Nephron progenitor cell (in vitro differentiated cells): Measurements from ENCODE around the gene STMP1.
A peak's percentile ranks its signal among the peaks of the same experiment; 100 is the strongest.

Experiments
- DNase-seq: peaks from one replicate; pipeline ENCODE4 v3.0.0; 2021
- H3K27ac Mint-ChIP-seq: 2 replicates; pipeline ENCODE4 v1.8.0; 2021; ENCODE audit warnings: mild to moderate bottlenecking, moderate library complexity, mixed read lengths
- H3K27me3 Mint-ChIP-seq: 2 replicates; pipeline ENCODE4 v1.8.0; 2021; ENCODE audit warnings: mild to moderate bottlenecking, low read depth, mixed read lengths; ENCODE audit not compliant: poor library complexity
- H3K36me3 Mint-ChIP-seq: 2 replicates; pipeline ENCODE4 v1.8.0; 2021; ENCODE audit warnings: low read depth, mixed read lengths
- H3K4me1 Mint-ChIP-seq: 2 replicates; pipeline ENCODE4 v1.8.0; 2021; ENCODE audit warnings: mixed read lengths
- H3K4me3 Mint-ChIP-seq: 2 replicates; pipeline ENCODE4 v1.8.0; 2021; ENCODE audit warnings: mild to moderate bottlenecking, moderate library complexity, mixed read lengths
- H3K9me3 Mint-ChIP-seq: 2 replicates; pipeline ENCODE4 v1.8.0; 2021; ENCODE audit warnings: mild to moderate bottlenecking, moderate library complexity, mixed read lengths
- TF ChIP-seq, protein P1 (sequence below): fragments of 200-600 bp; sonication (generic); IDR thresholded peaks from 2 replicates; pipeline ENCODE4 v1.5.0; 2021; ENCODE audit warnings: antibody characterized with exemption

The STMP1 gene

DNA sequence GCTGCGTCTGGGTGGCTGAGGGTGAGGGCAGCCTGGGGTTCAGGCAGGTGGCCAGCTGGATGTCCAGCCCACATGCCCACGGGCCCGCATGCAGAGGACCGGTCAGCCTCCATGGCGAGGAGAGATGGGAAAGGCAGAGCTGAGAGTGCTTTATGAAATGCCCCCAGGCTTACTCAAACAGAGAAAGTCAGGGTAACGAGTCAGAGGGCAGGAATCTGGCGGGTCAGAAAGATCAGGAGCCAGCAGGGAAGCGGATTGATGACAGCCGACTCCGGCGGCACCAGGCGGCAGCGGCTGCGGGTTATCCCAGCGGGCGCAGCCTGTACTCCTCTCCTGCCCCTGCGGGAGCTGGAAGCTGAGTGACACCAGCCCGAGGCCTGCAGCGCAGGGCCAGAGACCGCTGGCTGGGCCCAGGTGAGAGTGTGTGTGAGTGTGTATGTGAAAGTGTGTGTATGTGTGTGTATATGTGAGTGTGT, 52.3 kb downstream of the STMP1 start:
- DNase-seq = peak; percentile 18
- no peaks in the 10 kb centered on the region for H3K27me3 Mint-ChIP-seq
- TF ChIP-seq, protein P1, sequence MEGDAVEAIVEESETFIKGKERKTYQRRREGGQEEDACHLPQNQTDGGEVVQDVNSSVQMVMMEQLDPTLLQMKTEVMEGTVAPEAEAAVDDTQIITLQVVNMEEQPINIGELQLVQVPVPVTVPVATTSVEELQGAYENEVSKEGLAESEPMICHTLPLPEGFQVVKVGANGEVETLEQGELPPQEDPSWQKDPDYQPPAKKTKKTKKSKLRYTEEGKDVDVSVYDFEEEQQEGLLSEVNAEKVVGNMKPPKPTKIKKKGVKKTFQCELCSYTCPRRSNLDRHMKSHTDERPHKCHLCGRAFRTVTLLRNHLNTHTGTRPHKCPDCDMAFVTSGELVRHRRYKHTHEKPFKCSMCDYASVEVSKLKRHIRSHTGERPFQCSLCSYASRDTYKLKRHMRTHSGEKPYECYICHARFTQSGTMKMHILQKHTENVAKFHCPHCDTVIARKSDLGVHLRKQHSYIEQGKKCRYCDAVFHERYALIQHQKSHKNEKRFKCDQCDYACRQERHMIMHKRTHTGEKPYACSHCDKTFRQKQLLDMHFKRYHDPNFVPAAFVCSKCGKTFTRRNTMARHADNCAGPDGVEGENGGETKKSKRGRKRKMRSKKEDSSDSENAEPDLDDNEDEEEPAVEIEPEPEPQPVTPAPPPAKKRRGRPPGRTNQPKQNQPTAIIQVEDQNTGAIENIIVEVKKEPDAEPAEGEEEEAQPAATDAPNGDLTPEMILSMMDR = no peak

DNA sequence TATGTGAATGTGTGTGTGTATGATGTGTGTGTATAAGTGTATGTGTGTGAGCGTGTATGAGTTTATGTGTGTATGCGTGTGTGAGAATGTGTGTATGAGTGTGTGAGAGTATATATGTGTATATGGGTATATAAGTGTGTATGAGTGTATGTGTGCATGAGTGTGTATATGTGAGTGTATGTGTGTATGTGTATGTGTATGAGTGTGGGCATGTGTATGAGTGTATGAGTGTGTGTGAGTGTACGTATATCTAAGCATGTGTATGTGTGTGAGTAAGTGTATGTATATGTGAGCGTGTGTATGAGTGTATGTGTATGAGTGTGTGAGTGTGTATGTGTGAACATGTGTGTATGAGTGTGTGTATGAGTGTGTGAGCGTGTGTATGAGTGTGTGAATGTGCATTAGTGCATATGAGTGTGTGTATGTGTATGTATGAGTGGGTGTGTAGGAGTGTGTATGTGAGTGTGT, 52.8 kb downstream of the STMP1 start:
- TF ChIP-seq, protein P1 = no peak
- Mint-ChIP-seq H3K27me3 (no peaks in the 10 kb centered on the region), H3K4me3 (no peak overlapping the region), H3K27ac (no peak overlapping the region), H3K36me3 (no peaks in the 10 kb centered on the region), H3K4me1 (peaks cover 22% of the 10 kb centered on the region), H3K9me3 (no peaks in the 10 kb centered on the region)
- no peak for DNase-seq

More for the DNA sequence above, 52.3 kb downstream of the STMP1 start:
- Mint-ChIP-seq H3K36me3 (peaks cover 2% of the 10 kb centered on the region), H3K27ac (no peak overlapping the region), H3K4me3 (no peak overlapping the region), H3K9me3 (peaks cover under 1% of the 10 kb centered on the region), H3K4me1 (peaks cover 24% of the 10 kb centered on the region)

DNA sequence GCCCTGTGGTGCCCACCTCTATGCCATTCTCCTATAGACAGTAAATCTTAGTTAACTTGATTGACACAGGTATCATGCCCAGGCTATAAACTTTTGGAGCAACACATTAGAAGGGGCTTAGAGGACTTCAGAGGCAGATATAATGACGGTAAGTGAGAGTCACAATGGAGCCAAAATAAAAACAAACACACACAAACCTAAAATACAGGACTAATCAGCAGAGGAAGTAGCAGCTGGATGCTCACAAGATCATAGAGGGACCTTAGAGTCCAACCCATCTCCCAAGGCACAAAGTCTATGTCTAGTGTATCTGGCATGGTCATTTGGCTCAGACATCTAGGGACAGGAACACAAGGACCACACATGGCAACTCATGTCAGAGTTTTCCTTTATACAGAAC, 53.4 kb downstream of the STMP1 start:
- H3K9me3 Mint-ChIP-seq = no peaks in the 10 kb centered on the region
- H3K27ac Mint-ChIP-seq = no peak overlapping the region
- no peaks in the 10 kb centered on the region for H3K27me3 Mint-ChIP-seq
- H3K4me3 Mint-ChIP-seq = no peak overlapping the region
- TF ChIP-seq, protein P1 = no peak
- DNase-seq = no peak
- H3K4me1 Mint-ChIP-seq = peaks cover 19% of the 10 kb centered on the region
- H3K36me3 Mint-ChIP-seq = no peaks in the 10 kb centered on the region

DNA sequence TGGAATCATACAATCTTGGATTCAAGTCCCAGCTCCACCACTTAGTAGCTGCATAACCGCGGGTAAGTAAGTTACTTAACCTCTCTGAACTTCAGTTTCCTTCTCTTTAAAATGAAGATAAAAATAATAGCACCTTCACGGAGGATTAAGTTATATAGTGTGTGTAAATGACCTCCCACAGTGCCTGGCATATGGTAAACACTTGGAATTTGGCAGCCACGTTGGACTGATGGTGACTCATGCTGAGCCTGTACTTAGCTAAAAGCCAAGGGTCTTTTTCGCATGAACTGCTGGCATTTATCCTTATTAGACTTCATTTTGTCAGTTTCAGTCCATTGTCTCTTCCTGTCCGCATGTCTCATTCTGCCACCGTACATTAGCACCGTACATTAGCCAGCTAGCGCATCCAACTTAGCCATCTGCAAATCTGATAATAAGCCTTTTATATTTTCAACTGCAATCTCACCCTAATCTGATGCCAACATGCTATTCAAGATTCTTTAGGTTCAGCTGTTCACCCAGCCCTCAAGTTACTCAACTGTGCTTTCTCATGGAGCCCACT, 54.4 kb downstream of the STMP1 start:
- H3K9me3 Mint-ChIP-seq = no peaks in the 10 kb centered on the region
- H3K36me3 Mint-ChIP-seq = no peaks in the 10 kb centered on the region
- no peaks in the 10 kb centered on the region for H3K27me3 Mint-ChIP-seq
- TF ChIP-seq, protein P1 = no peak
- no peak for DNase-seq
- no peak overlapping the region for H3K4me3 Mint-ChIP-seq
- peaks cover 26% of the 10 kb centered on the region for H3K4me1 Mint-ChIP-seq
- H3K27ac Mint-ChIP-seq = no peak overlapping the region

DNA sequence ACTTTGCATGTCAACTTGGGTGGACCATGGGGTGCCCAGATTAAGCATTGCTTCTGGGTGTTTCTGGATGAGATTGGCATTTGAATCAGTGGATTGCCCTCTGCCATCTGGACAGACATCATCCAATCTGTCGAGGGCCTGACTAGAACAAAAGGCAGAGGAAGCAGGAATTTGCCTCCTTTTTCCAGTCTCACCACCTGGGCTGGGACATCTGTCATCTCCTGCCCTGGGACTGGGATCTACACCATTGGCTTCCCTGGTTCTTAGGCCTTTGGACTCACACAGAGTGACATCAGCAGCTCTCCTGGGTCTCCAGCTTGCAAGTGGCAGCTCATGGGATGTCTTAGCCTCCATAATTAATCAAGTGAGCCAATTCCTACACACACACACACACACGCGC, 55.4 kb downstream of the STMP1 start:
- TF ChIP-seq, protein P1 = no peak
- peaks cover 25% of the 10 kb centered on the region for H3K4me1 Mint-ChIP-seq
- no peak overlapping the region for H3K27ac Mint-ChIP-seq
- H3K4me3 Mint-ChIP-seq = no peak overlapping the region
- no peaks in the 10 kb centered on the region for H3K36me3 Mint-ChIP-seq
- H3K9me3 Mint-ChIP-seq = no peaks in the 10 kb centered on the region
- DNase-seq = no peak
- H3K27me3 Mint-ChIP-seq = no peaks in the 10 kb centered on the region

DNA sequence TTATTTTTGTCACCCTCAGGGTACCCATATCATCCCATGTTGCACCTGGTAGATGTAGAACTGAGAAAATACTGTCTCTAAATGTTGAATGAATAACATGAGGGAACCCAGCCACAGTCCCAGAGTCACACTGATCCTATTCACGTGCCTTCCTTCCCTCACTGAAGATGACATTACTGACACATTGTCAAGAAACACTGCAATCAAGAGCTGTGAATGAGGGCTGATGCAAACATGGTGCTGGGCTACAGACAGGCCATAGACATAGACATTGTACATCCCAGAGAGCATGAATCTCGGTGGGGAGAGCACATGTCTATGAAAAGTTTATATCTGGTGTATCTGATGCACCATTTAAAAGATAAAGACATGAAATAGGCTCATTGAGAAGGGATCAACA, 55.9 kb downstream of the STMP1 start:
- TF ChIP-seq, protein P1 = no peak
- Mint-ChIP-seq H3K27ac (no peak overlapping the region), H3K9me3 (no peaks in the 10 kb centered on the region), H3K4me1 (peaks cover 20% of the 10 kb centered on the region), H3K4me3 (no peak overlapping the region), H3K27me3 (no peaks in the 10 kb centered on the region), H3K36me3 (no peaks in the 10 kb centered on the region)
- DNase-seq = no peak
